T-helper 17 cell (primary cell): Measurements from ENCODE around the gene C6orf141. TPM values are rescaled to one million over a fixed set of nuclear protein-coding genes. Genes with fewer than 3 reads are reported as not detected.

Experiments used
- ATAC-seq: fragments of 150-1000 bp; cut with Tn5 transposase; 2 replicates; pipeline ENCODE4 v1.10.0; 2021; ENCODE audit warnings: mild to moderate bottlenecking, moderate library complexity
- DNase-seq, 3 donors: peaks; one replicate each; pipeline versions ENCODE4 v3.0.0 to v3.0.0-alpha.2; 2020 to 2021
- H3K9me3 ChIP-seq: one replicate; pipeline ENCODE4 v1.7.0; 2013; ENCODE audit warnings: low read length, mild to moderate bottlenecking; ENCODE audit not compliant: control insufficient read depth, poor library complexity, severe bottlenecking
- H3K27ac Mint-ChIP-seq: one replicate; pipeline ENCODE4 v1.8.0; 2022; ENCODE audit warnings: mild to moderate bottlenecking, moderate library complexity, mixed read lengths
- H3K27me3 Mint-ChIP-seq: one replicate; pipeline ENCODE4 v1.8.0; 2022; ENCODE audit warnings: mixed read lengths
- H3K36me3 Mint-ChIP-seq: one replicate; pipeline ENCODE4 v1.8.0; 2022; ENCODE audit warnings: low read depth, mixed read lengths
- H3K4me1 Mint-ChIP-seq: one replicate; pipeline ENCODE4 v1.8.0; 2022; ENCODE audit warnings: mild to moderate bottlenecking, mixed read lengths
- H3K4me3 Mint-ChIP-seq: one replicate; pipeline ENCODE4 v1.8.0; 2022; ENCODE audit warnings: mild to moderate bottlenecking, moderate library complexity, mixed read lengths
- total RNA-seq, 4 donors: library from RNA in 2 of 4; stranded (reverse) in 2 of 4; gene quantifications; one replicate each; pipeline ENCODE4 v1.2.3 and lab custom pipeline; 2022 to 2026

Gene C6orf141
- total RNA-seq, 2 donors from 2014 or later = not detected

GRCh38 chr6:49524541-49524940 is 25.9 kb upstream of the C6orf141 start:
- Mint-ChIP-seq H3K4me3 (no peak overlapping the region), H3K4me1 (peaks cover 2% of the 10 kb centered on the region), H3K36me3 (no peaks in the 10 kb centered on the region), H3K27ac (no peak overlapping the region), H3K27me3 (peaks cover 20% of the 10 kb centered on the region)
- H3K9me3 ChIP-seq = no peaks in the 10 kb centered on the region
- DNase-seq = no peak
- no peak for ATAC-seq

- Mint-ChIP-seq H3K27ac (no peak overlapping the region), H3K36me3 (no peaks in the 10 kb centered on the region), H3K4me3 (no peak overlapping the region), H3K4me1 (no peaks in the 10 kb centered on the region), H3K27me3 (peaks cover 21% of the 10 kb centered on the region)
- H3K9me3 ChIP-seq = no peaks in the 10 kb centered on the region
- no peak for ATAC-seq
- DNase-seq = no peak
Measured at GRCh38 chr6:49526598-49526997, 23.9 kb upstream of the C6orf141 start.

- Mint-ChIP-seq H3K4me1 (peaks cover 4% of the 10 kb centered on the region), H3K27ac (no peak overlapping the region), H3K27me3 (peaks cover 27% of the 10 kb centered on the region), H3K4me3 (no peak overlapping the region), H3K36me3 (no peaks in the 10 kb centered on the region)
- no peaks in the 10 kb centered on the region for H3K9me3 ChIP-seq
- ATAC-seq (no peak), DNase-seq (no peak)
Measured at GRCh38 chr6:49527320-49527719, 23.1 kb upstream of the C6orf141 start.

GRCh38 chr6:49528571-49528970 is 21.9 kb upstream of the C6orf141 start:
- no peaks in the 10 kb centered on the region for H3K9me3 ChIP-seq
- no peaks in the 10 kb centered on the region for H3K36me3 Mint-ChIP-seq
- no peak for ATAC-seq
- peaks cover 27% of the 10 kb centered on the region for H3K27me3 Mint-ChIP-seq
- peak overlapping the region; percentile 21 for H3K27ac Mint-ChIP-seq
- DNase-seq = no peak
- H3K4me3 Mint-ChIP-seq = no peak overlapping the region
- H3K4me1 Mint-ChIP-seq = peaks cover 4% of the 10 kb centered on the region

GRCh38 chr6:49530141-49530776 is 20.2 kb upstream of the C6orf141 start:
- no peak for ATAC-seq
- no peaks in the 10 kb centered on the region for H3K36me3 Mint-ChIP-seq
- no peak for DNase-seq
- H3K4me3 Mint-ChIP-seq = no peak overlapping the region
- peaks cover 22% of the 10 kb centered on the region for H3K27me3 Mint-ChIP-seq
- no peaks in the 10 kb centered on the region for H3K9me3 ChIP-seq
- peaks cover 4% of the 10 kb centered on the region for H3K4me1 Mint-ChIP-seq
- H3K27ac Mint-ChIP-seq = no peak overlapping the region

- H3K4me3 Mint-ChIP-seq = no peak overlapping the region
- DNase-seq (no peak), ATAC-seq (peak; percentile 81)
- peaks cover 22% of the 10 kb centered on the region for H3K27me3 Mint-ChIP-seq
- peaks cover 4% of the 10 kb centered on the region for H3K4me1 Mint-ChIP-seq
- peak overlapping the region; percentile 80 for H3K27ac Mint-ChIP-seq
- H3K36me3 Mint-ChIP-seq = no peaks in the 10 kb centered on the region
- no peaks in the 10 kb centered on the region for H3K9me3 ChIP-seq
Measured at GRCh38 chr6:49531774-49532569, 18.5 kb upstream of the C6orf141 start.

- Mint-ChIP-seq H3K36me3 (no peaks in the 10 kb centered on the region), H3K4me3 (no peak overlapping the region), H3K27me3 (peaks cover 5% of the 10 kb centered on the region), H3K27ac (no peak overlapping the region), H3K4me1 (peaks cover 4% of the 10 kb centered on the region)
- no peak for DNase-seq
- ATAC-seq = no peak
- no peaks in the 10 kb centered on the region for H3K9me3 ChIP-seq
Measured at GRCh38 chr6:49535795-49536194, 14.7 kb upstream of the C6orf141 start.

GRCh38 chr6:49539102-49539501 is 11.4 kb upstream of the C6orf141 start:
- no peaks in the 10 kb centered on the region for H3K9me3 ChIP-seq

GRCh38 chr6:49540614-49541013 is 9.9 kb upstream of the C6orf141 start:
- Mint-ChIP-seq H3K27ac (no peak overlapping the region), H3K4me1 (no peaks in the 10 kb centered on the region), H3K36me3 (no peaks in the 10 kb centered on the region), H3K27me3 (no peaks in the 10 kb centered on the region), H3K4me3 (no peak overlapping the region)
- H3K9me3 ChIP-seq = no peaks in the 10 kb centered on the region
- ATAC-seq (no peak), DNase-seq (no peak)

More at GRCh38 chr6:49539102-49539501, 11.4 kb upstream of the C6orf141 start:
- Mint-ChIP-seq H3K4me3 (no peak overlapping the region), H3K27me3 (no peaks in the 10 kb centered on the region), H3K36me3 (no peaks in the 10 kb centered on the region), H3K27ac (no peak overlapping the region), H3K4me1 (no peaks in the 10 kb centered on the region)
- ATAC-seq (no peak), DNase-seq (no peak)

- H3K9me3 ChIP-seq = no peaks in the 10 kb centered on the region
- Mint-ChIP-seq H3K4me1 (no peaks in the 10 kb centered on the region), H3K36me3 (no peaks in the 10 kb centered on the region), H3K4me3 (no peak overlapping the region), H3K27ac (no peak overlapping the region), H3K27me3 (peaks cover 1% of the 10 kb centered on the region)
- no peak for ATAC-seq
- no peak for DNase-seq
Measured at GRCh38 chr6:49541210-49541724, 9.2 kb upstream of the C6orf141 start.

- H3K27ac Mint-ChIP-seq = no peak overlapping the region
- DNase-seq (no peak), ATAC-seq (no peak)
Measured at GRCh38 chr6:49541936-49542335, 8.5 kb upstream of the C6orf141 start.

GRCh38 chr6:49543087-49543858 is 7.2 kb upstream of the C6orf141 start:
- H3K4me3 Mint-ChIP-seq = no peak overlapping the region
- ATAC-seq (no peak), DNase-seq (no peak)
- peaks cover 16% of the 10 kb centered on the region for H3K27me3 Mint-ChIP-seq
- no peaks in the 10 kb centered on the region for H3K4me1 Mint-ChIP-seq
- no peaks in the 10 kb centered on the region for H3K36me3 Mint-ChIP-seq
- no peaks in the 10 kb centered on the region for H3K9me3 ChIP-seq
- H3K27ac Mint-ChIP-seq = no peak overlapping the region

More at GRCh38 chr6:49541936-49542335, 8.5 kb upstream of the C6orf141 start:
- Mint-ChIP-seq H3K4me1 (no peaks in the 10 kb centered on the region), H3K4me3 (no peak overlapping the region), H3K27me3 (peaks cover 8% of the 10 kb centered on the region), H3K36me3 (no peaks in the 10 kb centered on the region)
- H3K9me3 ChIP-seq = no peaks in the 10 kb centered on the region

- Mint-ChIP-seq H3K27me3 (peaks cover 40% of the 10 kb centered on the region), H3K36me3 (peaks cover 5% of the 10 kb centered on the region), H3K4me1 (peaks cover 10% of the 10 kb centered on the region), H3K4me3 (no peak overlapping the region), H3K27ac (no peak overlapping the region)
- H3K9me3 ChIP-seq = no peaks in the 10 kb centered on the region
- ATAC-seq (no peak), DNase-seq (no peak)
Measured at GRCh38 chr6:49546331-49546730, 4.1 kb upstream of the C6orf141 start.
